OCI-LY1 (cell line): ENCODE data around the gene SCAPER.
"Not testable (repeated sequence)": the region's sequence is repeated elsewhere in the genome, so short reads cannot be mapped to it uniquely, and the experiment has no call there.

Source experiments
- H2AFZ ChIP-seq: fragments of 200-600 bp; sonication (generic), shearing (Covaris generic); 2 replicates; pipeline ENCODE4 v1.6.0; 2014; ENCODE audit warnings: antibody characterized with exemption, mild to moderate bottlenecking, low read length
- H3F3A ChIP-seq: fragments of 200-600 bp; sonication (generic), shearing (Covaris generic); 2 replicates; pipeline ENCODE4 v1.6.0; 2014; ENCODE audit warnings: mild to moderate bottlenecking, antibody characterized with exemption, low read length, moderate library complexity; ENCODE audit not compliant: insufficient read depth
- H3K27ac ChIP-seq: fragments of 200-600 bp; sonication (generic); 2 replicates; pipeline ENCODE4 v1.5.1; 2014; ENCODE audit warnings: low read length, mixed run types, mild to moderate bottlenecking, low read depth; ENCODE audit not compliant: poor library complexity, severe bottlenecking
- H3K27me3 ChIP-seq: fragments of 200-600 bp; sonication (generic); 2 replicates; pipeline ENCODE4 v1.6.0; 2014; ENCODE audit warnings: antibody characterized with exemption, mild to moderate bottlenecking, low read length, moderate library complexity; ENCODE audit not compliant: insufficient read depth
- H3K36me3 ChIP-seq: fragments of 200-600 bp; sonication (generic); 2 replicates; pipeline ENCODE4 v1.6.1; 2014; ENCODE audit warnings: mild to moderate bottlenecking, antibody characterized with exemption, low read length, moderate library complexity, mixed read lengths; ENCODE audit not compliant: insufficient read depth
- H3K4me1 ChIP-seq: fragments of 200-600 bp; sonication (generic); 2 replicates; pipeline ENCODE4 v1.5.1; 2014; ENCODE audit warnings: mild to moderate bottlenecking, low read length, moderate library complexity; ENCODE audit not compliant: insufficient read depth, severe bottlenecking
- H3K4me2 ChIP-seq: fragments of 200-600 bp; sonication (generic), shearing (Covaris generic); 2 replicates; pipeline ENCODE4 v1.6.1; 2014; ENCODE audit warnings: low read length
- H3K4me3 ChIP-seq: fragments of 200-600 bp; sonication (generic); 2 replicates; pipeline ENCODE4 v1.5.1; 2014; ENCODE audit warnings: low read length, low read depth, mild to moderate bottlenecking, mixed read lengths; ENCODE audit not compliant: poor library complexity, severe bottlenecking
- H3K79me2 ChIP-seq: fragments of 200-600 bp; shearing (Covaris generic); 2 replicates; pipeline ENCODE4 v1.6.1; 2016; ENCODE audit warnings: mixed run types, low read length, mixed read lengths; ENCODE audit not compliant: insufficient read depth
- H3K9ac ChIP-seq: fragments of 200-600 bp; sonication (generic), shearing (Covaris generic); 2 replicates; pipeline ENCODE4 v1.6.1; 2014; ENCODE audit warnings: mild to moderate bottlenecking, low read length, mixed read lengths
- H3K9me2 ChIP-seq: fragments of 200-600 bp; sonication (generic), shearing (Covaris generic); 2 replicates; pipeline ENCODE4 v1.6.1; 2014; ENCODE audit warnings: low read depth, mild to moderate bottlenecking, low read length, mixed read lengths
- H3K9me3 ChIP-seq: fragments of 200-600 bp; shearing (Covaris generic); 2 replicates; pipeline ENCODE4 v1.6.1; 2014; ENCODE audit warnings: low read length, mixed read lengths
- H4K20me1 ChIP-seq: fragments of 200-600 bp; sonication (generic), shearing (Covaris generic); 2 replicates; pipeline ENCODE4 v1.6.0; 2016; ENCODE audit warnings: mild to moderate bottlenecking, low read length; ENCODE audit not compliant: insufficient read depth
- EZH2 ChIP-seq: fragments of 200-600 bp; sonication (generic), shearing (Covaris generic); IDR thresholded peaks from 2 replicates; pipeline ENCODE4 v1.8.0; 2017; ENCODE audit warnings: borderline replicate concordance, mixed run types, mild to moderate bottlenecking, antibody characterized with exemption, low read length, moderate library complexity, mixed read lengths
- TF ChIP-seq, protein P1 (sequence below): fragments of 200-600 bp; sonication (generic), shearing (Covaris generic); IDR thresholded peaks from 2 replicates; pipeline ENCODE4 v1.5.1; 2017; ENCODE audit warnings: mild to moderate bottlenecking, antibody characterized with exemption, low read length, moderate library complexity, mixed read lengths

The SCAPER gene

DNA sequence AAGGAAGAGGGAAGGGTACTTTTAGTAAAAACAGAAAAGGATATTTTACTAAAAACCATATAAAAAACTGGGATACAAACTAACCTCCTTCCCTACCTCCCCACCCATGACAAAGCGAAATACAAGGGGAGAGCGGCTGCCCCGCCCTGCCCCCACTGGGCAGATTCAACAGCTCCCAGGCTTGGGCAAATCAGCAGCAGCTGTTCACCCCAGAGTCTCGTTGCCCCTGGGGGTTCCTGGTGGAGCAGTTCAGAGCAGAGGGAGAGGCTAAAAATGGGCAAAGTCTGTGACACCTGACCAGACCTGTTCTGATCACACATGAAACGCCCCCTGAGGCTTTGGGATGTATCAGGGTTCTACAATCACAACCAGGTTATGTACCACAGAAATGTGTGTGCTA, 591.4 kb downstream of the SCAPER start:
- no peak overlapping the region for H3K4me3 ChIP-seq
- no peak overlapping the region for H3K9ac ChIP-seq
- H4K20me1 ChIP-seq, result no peaks in the 10 kb centered on the region
- H3K4me1 ChIP-seq, result peaks cover 23% of the 10 kb centered on the region
- no peak overlapping the region for H3K4me2 ChIP-seq
- no peak for TF ChIP-seq EZH2
- TF ChIP-seq, protein P1, sequence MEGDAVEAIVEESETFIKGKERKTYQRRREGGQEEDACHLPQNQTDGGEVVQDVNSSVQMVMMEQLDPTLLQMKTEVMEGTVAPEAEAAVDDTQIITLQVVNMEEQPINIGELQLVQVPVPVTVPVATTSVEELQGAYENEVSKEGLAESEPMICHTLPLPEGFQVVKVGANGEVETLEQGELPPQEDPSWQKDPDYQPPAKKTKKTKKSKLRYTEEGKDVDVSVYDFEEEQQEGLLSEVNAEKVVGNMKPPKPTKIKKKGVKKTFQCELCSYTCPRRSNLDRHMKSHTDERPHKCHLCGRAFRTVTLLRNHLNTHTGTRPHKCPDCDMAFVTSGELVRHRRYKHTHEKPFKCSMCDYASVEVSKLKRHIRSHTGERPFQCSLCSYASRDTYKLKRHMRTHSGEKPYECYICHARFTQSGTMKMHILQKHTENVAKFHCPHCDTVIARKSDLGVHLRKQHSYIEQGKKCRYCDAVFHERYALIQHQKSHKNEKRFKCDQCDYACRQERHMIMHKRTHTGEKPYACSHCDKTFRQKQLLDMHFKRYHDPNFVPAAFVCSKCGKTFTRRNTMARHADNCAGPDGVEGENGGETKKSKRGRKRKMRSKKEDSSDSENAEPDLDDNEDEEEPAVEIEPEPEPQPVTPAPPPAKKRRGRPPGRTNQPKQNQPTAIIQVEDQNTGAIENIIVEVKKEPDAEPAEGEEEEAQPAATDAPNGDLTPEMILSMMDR, result no peak
- no peaks in the 10 kb centered on the region for H3F3A ChIP-seq
- H3K79me2 ChIP-seq, result peaks cover 23% of the 10 kb centered on the region
- peaks cover 3% of the 10 kb centered on the region; the same call in 1 of the 2 replicates for H3K36me3 ChIP-seq
- no peaks in the 10 kb centered on the region for H3K9me3 ChIP-seq
- no peaks in the 10 kb centered on the region for H3K27me3 ChIP-seq
- H2AFZ ChIP-seq, result no peak overlapping the region
- no peak overlapping the region for H3K27ac ChIP-seq
- H3K9me2 ChIP-seq, result no peaks in the 10 kb centered on the region

DNA sequence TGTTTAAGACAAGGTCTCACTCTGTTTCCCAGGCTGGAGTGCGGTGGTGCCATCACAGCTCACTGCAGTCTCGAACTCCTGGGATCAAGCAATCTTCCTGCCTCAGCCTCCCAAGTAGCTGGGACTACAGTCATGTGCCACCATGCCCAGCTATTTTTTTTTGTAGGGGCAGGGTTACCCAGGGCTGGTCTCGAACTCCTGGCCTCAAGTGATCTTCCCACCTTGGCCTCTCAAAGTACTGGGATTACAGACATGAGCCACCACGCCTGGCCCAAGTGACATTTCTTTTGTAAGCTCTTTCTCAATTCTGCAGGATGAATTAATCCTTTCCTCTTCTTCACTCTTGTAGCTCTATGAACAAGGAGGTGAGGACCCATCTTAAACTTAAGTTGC, 592.0 kb downstream of the SCAPER start:
- not testable (repeated sequence) for H3K4me3 ChIP-seq, H2AFZ ChIP-seq, H3F3A ChIP-seq, H4K20me1 ChIP-seq, H3K9ac ChIP-seq, H3K9me3 ChIP-seq, H3K4me2 ChIP-seq, H3K36me3 ChIP-seq, H3K9me2 ChIP-seq, H3K27me3 ChIP-seq, H3K27ac ChIP-seq
- Histone ChIP-seq H3K4me1 (peaks cover 29% of the 10 kb centered on the region), H3K79me2 (peaks cover 29% of the 10 kb centered on the region)

DNA sequence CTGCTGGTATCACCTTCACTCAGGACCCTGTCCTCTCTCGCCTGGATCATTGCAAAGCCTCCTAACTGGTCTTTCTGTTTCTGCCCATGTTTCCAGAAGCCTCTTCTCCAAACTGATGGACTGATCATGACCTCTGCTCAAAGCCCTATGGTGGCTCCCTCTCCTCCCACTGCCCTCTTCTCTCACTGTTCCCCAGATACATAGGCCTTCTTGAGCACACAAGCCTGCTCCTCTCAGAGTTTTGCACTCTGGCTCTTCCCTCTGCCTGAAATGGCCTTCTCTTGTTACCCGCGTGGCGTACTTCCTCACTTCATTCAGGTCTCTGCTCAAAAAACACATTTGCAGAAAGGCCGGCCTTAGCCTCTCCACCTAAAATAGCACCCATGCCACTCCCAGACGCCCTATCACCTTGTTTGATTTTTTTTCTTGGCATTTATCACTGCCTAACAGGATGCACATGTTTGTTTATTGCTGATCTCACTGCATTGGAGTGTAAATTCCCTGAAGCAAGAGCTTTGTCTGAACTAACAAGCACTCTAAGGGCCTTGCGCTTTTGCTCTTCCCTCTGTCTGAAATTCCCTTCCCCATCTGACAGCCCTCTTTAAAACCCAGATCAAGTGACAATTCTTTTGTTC, 592.5 kb downstream of the SCAPER start:
- no peak overlapping the region for H2AFZ ChIP-seq
- no peak overlapping the region for H3K27ac ChIP-seq
- no peaks in the 10 kb centered on the region for H3K9me3 ChIP-seq
- no peaks in the 10 kb centered on the region for H3K9me2 ChIP-seq
- H3K36me3 ChIP-seq, result peaks cover 13% of the 10 kb centered on the region
- H3K9ac ChIP-seq, result no peak overlapping the region
- H3F3A ChIP-seq, result no peaks in the 10 kb centered on the region
- H3K4me2 ChIP-seq, result no peak overlapping the region
- TF ChIP-seq, protein P1, result no peak
- no peak for TF ChIP-seq EZH2
- no peaks in the 10 kb centered on the region for H3K27me3 ChIP-seq
- H3K4me3 ChIP-seq, result no peak overlapping the region
- no peaks in the 10 kb centered on the region for H4K20me1 ChIP-seq
- peaks cover 30% of the 10 kb centered on the region for H3K4me1 ChIP-seq
- H3K79me2 ChIP-seq, result peaks cover 34% of the 10 kb centered on the region
